Activated T-cell treated with anti-CD3 and anti-CD28 coated beads, Interleukin-2, amount 50 U/mL, for 24 hours (primary cell): ENCODE data around the gene CHD3.

ENCODE experiments used
- DNase-seq: peaks from one replicate; pipeline ENCODE4 v3.0.0-alpha.2; 2020
- H3K27ac Mint-ChIP-seq: 2 replicates; pipeline ENCODE4 v1.8.0; 2020; ENCODE audit warnings: mild to moderate bottlenecking, mixed read lengths
- H3K27me3 Mint-ChIP-seq: 2 replicates; pipeline ENCODE4 v1.8.0; 2020; ENCODE audit warnings: mixed read lengths
- H3K36me3 Mint-ChIP-seq: 2 replicates; pipeline ENCODE4 v1.8.0; 2020; ENCODE audit warnings: low read depth, mixed read lengths
- H3K4me1 Mint-ChIP-seq: 2 replicates; pipeline ENCODE4 v1.8.0; 2020; ENCODE audit warnings: low read depth, mixed read lengths
- H3K4me3 Mint-ChIP-seq: 2 replicates; pipeline ENCODE4 v1.8.0; 2020; ENCODE audit warnings: mild to moderate bottlenecking, moderate library complexity, mixed read lengths
- H3K9me3 Mint-ChIP-seq: 2 replicates; pipeline ENCODE4 v1.8.0; 2020; ENCODE audit warnings: mixed read lengths

Gene CHD3

DNA sequence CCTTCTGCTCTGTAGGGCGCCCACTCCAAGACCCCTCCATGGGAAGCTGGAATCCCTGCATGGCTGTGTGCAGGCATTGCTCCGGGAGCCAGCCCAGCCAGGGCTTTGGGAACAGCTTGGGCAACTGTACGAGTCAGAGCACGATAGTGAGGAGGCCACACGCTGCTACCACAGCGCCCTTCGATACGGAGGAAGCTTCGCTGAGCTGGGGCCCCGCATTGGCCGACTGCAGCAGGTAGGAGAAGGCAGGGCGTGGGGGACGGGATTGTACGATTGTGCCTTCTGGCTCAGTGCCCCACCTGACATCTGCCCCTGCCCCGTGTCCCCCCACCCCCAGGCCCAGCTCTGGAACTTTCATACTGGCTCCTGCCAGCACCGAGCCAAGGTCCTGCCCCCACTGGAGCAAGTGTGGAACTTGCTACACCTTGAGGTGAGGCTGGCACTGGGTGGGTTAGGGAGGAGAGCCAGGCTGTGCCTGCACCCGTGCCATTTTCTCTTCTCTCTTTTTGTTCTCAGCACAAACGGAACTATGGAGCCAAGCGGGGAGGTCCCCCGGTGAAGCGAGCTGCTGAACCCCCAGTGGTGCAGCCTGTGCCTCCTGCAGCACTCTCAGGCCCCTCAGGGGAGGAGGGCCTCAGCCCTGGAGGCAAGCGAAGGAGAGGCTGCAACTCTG is 42.4 kb upstream of the CHD3 start:
- peak overlapping the region; percentile 97 for H3K4me3 Mint-ChIP-seq
- DNase-seq, result no peak
- peaks cover 83% of the 10 kb centered on the region for H3K36me3 Mint-ChIP-seq
- H3K27me3 Mint-ChIP-seq, result no peaks in the 10 kb centered on the region
- peak overlapping the region; percentile 100 for H3K27ac Mint-ChIP-seq
- H3K9me3 Mint-ChIP-seq, result no peaks in the 10 kb centered on the region
- H3K4me1 Mint-ChIP-seq, result peaks cover 51% of the 10 kb centered on the region

DNA sequence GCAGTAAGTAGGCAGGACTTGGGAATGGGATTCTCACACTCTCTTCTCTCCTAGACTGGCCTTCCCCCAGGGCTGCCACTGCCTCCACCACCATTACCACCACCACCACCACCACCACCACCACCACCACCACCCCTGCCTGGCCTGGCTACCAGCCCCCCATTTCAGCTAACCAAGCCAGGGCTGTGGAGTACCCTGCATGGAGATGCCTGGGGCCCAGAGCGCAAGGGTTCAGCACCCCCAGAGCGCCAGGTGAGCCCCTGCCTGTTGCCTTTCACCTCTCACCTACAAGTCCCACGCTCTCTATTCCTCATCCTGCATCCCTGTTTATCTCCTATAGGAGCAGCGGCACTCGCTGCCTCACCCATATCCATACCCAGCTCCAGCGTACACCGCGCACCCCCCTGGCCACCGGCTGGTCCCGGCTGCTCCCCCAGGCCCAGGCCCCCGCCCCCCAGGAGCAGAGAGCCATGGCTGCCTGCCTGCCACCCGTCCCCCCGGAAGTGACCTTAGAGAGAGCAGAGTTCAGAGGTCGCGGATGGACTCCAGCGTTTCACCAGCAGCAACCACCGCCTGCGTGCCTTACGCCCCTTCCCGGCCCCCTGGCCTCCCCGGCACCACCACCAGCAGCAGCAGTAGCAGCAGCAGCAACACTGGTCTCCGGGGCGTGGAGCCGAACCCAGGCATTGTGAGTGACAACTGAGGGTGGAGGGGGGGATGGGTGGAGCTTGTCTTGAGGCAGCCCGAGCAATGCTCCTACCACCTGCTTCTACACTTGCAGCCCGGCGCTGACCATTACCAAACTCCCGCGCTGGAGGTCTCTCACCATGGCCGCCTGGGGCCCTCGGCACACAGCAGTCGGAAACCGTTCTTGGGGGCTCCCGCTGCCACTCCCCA is 41.6 kb upstream of the CHD3 start:
- no peak for DNase-seq
- Mint-ChIP-seq H3K9me3 (no peaks in the 10 kb centered on the region), H3K4me3 (peak overlapping the region; percentile 97), H3K27me3 (no peaks in the 10 kb centered on the region), H3K27ac (peak overlapping the region; percentile 85), H3K4me1 (peaks cover 56% of the 10 kb centered on the region), H3K36me3 (peaks cover 87% of the 10 kb centered on the region)

DNA sequence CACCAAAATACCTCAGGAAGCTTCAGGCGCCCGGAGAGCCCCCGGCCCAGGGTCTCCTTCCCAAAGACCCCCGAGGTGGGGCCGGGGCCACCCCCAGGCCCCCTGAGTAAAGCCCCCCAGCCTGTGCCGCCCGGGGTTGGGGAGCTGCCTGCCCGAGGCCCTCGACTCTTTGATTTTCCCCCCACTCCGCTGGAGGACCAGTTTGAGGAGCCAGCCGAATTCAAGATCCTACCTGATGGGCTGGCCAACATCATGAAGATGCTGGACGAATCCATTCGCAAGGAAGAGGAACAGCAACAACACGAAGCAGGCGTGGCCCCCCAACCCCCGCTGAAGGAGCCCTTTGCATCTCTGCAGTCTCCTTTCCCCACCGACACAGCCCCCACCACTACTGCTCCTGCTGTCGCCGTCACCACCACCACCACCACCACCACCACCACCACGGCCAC is 40.4 kb upstream of the CHD3 start:
- peaks cover 63% of the 10 kb centered on the region for H3K4me1 Mint-ChIP-seq

DNA sequence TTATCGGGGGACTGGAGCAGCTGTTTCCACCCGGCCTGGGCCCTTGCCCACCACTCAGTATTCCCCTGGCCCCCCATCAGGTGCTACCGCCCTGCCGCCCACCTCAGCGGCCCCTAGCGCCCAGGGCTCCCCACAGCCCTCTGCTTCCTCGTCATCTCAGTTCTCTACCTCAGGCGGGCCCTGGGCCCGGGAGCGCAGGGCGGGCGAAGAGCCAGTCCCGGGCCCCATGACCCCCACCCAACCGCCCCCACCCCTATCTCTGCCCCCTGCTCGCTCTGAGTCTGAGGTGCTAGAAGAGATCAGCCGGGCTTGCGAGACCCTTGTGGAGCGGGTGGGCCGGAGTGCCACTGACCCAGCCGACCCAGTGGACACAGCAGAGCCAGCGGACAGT is 39.9 kb upstream of the CHD3 start:
- Mint-ChIP-seq H3K4me1 (peaks cover 64% of the 10 kb centered on the region), H3K27ac (no peak overlapping the region), H3K4me3 (peak overlapping the region; percentile 77), H3K9me3 (no peaks in the 10 kb centered on the region), H3K36me3 (peaks cover 86% of the 10 kb centered on the region), H3K27me3 (no peaks in the 10 kb centered on the region)
- no peak for DNase-seq

More for the DNA sequence above, 40.4 kb upstream of the CHD3 start:
- no peaks in the 10 kb centered on the region for H3K9me3 Mint-ChIP-seq
- H3K27me3 Mint-ChIP-seq, result no peaks in the 10 kb centered on the region
- peak overlapping the region; percentile 36 for H3K4me3 Mint-ChIP-seq
- no peak for DNase-seq
- peak overlapping the region; percentile 47 for H3K27ac Mint-ChIP-seq
- peaks cover 90% of the 10 kb centered on the region for H3K36me3 Mint-ChIP-seq

DNA sequence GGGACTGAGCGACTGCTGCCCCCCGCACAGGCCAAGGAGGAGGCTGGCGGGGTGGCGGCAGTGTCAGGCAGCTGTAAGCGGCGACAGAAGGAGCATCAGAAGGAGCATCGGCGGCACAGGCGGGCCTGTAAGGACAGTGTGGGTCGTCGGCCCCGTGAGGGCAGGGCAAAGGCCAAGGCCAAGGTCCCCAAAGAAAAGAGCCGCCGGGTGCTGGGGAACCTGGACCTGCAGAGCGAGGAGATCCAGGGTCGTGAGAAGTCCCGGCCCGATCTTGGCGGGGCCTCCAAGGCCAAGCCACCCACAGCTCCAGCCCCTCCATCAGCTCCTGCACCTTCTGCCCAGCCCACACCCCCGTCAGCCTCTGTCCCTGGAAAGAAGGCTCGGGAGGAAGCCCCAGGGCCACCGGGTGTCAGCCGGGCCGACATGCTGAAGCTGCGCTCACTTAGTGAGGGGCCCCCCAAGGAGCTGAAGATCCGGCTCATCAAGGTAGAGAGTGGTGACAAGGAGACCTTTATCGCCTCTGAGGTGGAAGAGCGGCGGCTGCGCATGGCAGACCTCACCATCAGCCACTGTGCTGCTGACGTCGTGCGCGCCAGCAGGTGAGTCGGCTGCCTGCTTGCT is 39.3 kb upstream of the CHD3 start:
- no peak for DNase-seq
- peak overlapping the region; percentile 77 for H3K4me3 Mint-ChIP-seq
- peaks cover 66% of the 10 kb centered on the region for H3K4me1 Mint-ChIP-seq
- peaks cover 86% of the 10 kb centered on the region for H3K36me3 Mint-ChIP-seq
- H3K9me3 Mint-ChIP-seq, result no peaks in the 10 kb centered on the region
- peak overlapping the region; percentile 81 for H3K27ac Mint-ChIP-seq
- H3K27me3 Mint-ChIP-seq, result no peaks in the 10 kb centered on the region

DNA sequence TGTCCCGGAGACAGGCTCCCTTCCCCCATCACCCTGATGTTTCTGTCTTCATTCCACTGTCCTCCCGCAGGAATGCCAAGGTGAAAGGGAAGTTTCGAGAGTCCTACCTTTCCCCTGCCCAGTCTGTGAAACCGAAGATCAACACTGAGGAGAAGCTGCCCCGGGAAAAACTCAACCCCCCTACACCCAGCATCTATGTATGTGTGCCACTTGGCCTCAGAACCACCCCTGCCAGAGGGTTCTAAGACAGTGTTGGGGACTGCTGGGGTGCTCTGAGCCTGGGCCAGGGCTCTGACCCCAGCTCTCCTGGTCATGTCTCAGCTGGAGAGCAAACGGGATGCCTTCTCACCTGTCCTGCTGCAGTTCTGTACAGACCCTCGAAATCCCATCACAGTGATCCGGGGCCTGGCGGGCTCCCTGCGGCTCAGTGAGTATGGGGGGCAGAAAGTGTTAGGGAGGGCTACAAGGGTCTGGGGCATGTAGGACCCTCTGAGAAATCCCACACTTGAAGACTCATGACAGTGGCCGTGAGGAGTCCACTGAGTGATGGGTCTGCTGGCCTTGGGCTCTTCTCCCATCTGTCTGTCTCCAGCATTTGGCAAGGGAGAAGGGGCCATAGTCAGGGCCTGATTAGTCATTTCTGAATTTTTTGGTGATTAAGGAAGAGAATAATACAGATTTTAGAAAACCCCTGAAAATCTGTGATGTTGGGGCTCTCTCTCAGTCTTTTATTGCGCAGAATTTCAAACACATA is 38.7 kb upstream of the CHD3 start:
- Mint-ChIP-seq H3K27me3 (no peaks in the 10 kb centered on the region), H3K4me3 (peak overlapping the region; percentile 77), H3K27ac (peak overlapping the region; percentile 81), H3K36me3 (peaks cover 85% of the 10 kb centered on the region), H3K4me1 (peaks cover 70% of the 10 kb centered on the region), H3K9me3 (no peaks in the 10 kb centered on the region)
- DNase-seq, result no peak

DNA sequence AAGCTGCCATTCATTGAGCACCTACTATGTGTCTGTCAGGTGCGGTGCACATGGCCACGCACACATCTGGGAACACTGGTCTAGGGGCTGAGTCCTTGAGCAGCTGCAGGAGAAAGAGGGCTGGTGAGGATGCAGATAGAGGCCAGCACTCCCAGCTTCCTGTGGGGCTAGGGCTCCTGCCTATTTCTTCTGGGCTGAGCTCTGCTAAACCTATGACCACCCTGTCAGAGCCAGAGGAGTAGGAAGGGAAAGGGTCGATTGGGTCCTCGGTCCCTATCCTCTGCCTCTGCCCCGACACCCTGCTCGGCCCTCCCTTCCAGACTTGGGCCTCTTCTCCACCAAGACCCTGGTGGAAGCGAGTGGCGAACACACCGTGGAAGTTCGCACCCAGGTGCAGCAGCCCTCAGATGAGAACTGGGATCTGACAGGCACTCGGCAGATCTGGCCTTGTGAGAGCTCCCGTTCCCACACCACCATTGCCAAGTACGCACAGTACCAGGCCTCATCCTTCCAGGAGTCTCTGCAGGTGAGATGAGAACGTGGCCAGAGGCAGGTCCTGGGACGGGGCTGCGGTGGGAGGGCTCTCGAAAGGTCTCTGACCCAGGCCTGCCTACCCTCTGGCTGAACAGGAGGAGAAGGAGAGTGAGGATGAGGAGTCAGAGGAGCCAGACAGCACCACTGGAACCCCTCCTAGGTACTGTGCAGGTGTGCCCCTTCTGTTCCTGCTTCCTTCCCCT is 37.7 kb upstream of the CHD3 start:
- DNase-seq, result no peak
- no peaks in the 10 kb centered on the region for H3K27me3 Mint-ChIP-seq
- H3K36me3 Mint-ChIP-seq, result peaks cover 76% of the 10 kb centered on the region
- no peaks in the 10 kb centered on the region for H3K9me3 Mint-ChIP-seq
- H3K4me3 Mint-ChIP-seq, result peak overlapping the region; percentile 77
- peaks cover 75% of the 10 kb centered on the region for H3K4me1 Mint-ChIP-seq
- H3K27ac Mint-ChIP-seq, result peak overlapping the region; percentile 81

DNA sequence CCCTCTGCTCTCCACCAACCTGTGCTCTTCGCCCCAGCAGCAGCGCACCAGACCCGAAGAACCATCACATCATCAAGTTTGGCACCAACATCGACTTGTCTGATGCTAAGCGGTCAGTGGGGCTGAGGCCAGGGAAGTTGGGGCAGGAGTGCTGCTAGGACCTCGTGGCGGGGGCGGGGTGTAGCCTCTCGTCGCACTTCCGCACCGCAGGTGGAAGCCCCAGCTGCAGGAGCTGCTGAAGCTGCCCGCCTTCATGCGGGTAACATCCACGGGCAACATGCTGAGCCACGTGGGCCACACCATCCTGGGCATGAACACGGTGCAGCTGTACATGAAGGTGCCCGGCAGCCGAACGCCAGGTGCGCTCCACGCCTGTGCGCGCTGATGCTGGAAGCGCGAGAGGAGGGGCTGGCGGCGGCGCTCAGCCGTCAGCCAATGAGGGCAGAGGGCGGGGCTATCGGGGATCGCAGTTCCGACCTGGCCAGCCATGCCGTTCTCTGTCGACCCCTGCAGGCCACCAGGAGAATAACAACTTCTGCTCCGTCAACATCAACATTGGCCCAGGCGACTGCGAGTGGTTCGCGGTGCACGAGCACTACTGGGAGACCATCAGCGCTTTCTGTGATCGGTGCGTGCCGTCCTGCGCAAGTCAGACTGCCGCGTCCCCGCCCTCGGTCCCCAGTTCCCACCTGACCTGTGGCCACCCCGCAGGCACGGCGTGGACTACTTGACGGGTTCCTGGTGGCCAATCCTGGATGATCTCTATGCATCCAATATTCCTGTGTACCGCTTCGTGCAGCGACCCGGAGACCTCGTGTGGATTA is 36.9 kb upstream of the CHD3 start:
- H3K4me3 Mint-ChIP-seq, result peak overlapping the region; percentile 77
- H3K27ac Mint-ChIP-seq, result peak overlapping the region; percentile 81
- H3K27me3 Mint-ChIP-seq, result no peaks in the 10 kb centered on the region
- peaks cover 72% of the 10 kb centered on the region for H3K4me1 Mint-ChIP-seq
- H3K36me3 Mint-ChIP-seq, result peaks cover 68% of the 10 kb centered on the region
- H3K9me3 Mint-ChIP-seq, result no peaks in the 10 kb centered on the region
- DNase-seq, result peak; percentile 93

DNA sequence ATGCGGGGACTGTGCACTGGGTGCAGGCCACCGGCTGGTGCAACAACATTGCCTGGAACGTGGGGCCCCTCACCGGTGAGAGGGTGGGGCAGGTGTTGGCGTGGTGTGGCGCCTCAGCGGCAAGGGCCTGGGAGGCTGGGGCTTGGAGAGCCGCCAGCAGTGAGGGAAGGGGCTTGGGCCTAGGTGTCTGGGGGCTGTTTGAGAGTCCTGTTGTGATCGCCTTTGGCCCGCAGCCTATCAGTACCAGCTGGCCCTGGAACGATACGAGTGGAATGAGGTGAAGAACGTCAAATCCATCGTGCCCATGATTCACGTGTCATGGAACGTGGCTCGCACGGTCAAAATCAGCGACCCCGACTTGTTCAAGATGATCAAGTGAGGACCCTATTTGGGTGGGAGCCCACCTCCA is 36.3 kb upstream of the CHD3 start:
- Mint-ChIP-seq H3K9me3 (no peaks in the 10 kb centered on the region), H3K4me1 (peaks cover 67% of the 10 kb centered on the region), H3K27ac (peak overlapping the region; percentile 81), H3K27me3 (no peaks in the 10 kb centered on the region), H3K4me3 (peak overlapping the region; percentile 77), H3K36me3 (peaks cover 62% of the 10 kb centered on the region)
- no peak for DNase-seq

DNA sequence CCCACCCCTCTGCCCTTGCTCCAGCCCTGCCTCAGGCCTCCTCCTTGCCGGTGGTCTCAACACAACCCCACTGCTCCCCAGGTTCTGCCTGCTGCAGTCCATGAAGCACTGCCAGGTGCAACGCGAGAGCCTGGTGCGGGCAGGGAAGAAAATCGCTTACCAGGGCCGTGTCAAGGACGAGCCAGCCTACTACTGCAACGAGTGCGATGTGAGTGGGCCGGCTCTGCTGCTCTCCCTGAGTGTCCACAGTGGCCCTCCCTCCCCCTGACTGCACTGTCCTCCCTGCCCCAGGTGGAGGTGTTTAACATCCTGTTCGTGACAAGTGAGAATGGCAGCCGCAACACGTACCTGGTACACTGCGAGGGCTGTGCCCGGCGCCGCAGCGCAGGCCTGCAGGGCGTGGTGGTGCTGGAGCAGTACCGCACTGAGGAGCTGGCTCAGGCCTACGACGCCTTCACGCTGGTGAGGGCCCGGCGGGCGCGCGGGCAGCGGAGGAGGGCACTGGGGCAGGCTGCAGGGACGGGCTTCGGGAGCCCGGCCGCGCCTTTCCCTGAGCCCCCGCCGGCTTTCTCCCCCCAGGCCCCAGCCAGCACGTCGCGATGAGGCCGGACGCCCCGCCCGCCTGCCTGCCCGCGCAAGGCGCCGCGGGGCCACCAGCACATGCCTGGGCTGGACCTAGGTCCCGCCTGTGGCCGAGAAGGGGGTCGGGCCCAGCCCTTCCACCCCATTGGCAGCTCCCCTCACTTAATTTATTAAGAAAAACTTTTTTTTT is 35.5 kb upstream of the CHD3 start:
- no peak for DNase-seq
- peaks cover 62% of the 10 kb centered on the region for H3K4me1 Mint-ChIP-seq
- peaks cover 56% of the 10 kb centered on the region for H3K36me3 Mint-ChIP-seq
- peak overlapping the region; percentile 81 for H3K27ac Mint-ChIP-seq
- no peak overlapping the region for H3K4me3 Mint-ChIP-seq
- H3K9me3 Mint-ChIP-seq, result no peaks in the 10 kb centered on the region
- H3K27me3 Mint-ChIP-seq, result no peaks in the 10 kb centered on the region

DNA sequence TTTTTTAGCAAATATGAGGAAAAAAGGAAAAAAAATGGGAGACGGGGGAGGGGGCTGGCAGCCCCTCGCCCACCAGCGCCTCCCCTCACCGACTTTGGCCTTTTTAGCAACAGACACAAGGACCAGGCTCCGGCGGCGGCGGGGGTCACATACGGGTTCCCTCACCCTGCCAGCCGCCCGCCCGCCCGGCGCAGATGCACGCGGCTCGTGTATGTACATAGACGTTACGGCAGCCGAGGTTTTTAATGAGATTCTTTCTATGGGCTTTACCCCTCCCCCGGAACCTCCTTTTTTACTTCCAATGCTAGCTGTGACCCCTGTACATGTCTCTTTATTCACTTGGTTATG is 34.9 kb upstream of the CHD3 start:
- Mint-ChIP-seq H3K36me3 (peaks cover 53% of the 10 kb centered on the region), H3K4me1 (peaks cover 59% of the 10 kb centered on the region), H3K4me3 (no peak overlapping the region), H3K9me3 (no peaks in the 10 kb centered on the region), H3K27ac (peak overlapping the region; percentile 57), H3K27me3 (no peaks in the 10 kb centered on the region)
- DNase-seq, result no peak

DNA sequence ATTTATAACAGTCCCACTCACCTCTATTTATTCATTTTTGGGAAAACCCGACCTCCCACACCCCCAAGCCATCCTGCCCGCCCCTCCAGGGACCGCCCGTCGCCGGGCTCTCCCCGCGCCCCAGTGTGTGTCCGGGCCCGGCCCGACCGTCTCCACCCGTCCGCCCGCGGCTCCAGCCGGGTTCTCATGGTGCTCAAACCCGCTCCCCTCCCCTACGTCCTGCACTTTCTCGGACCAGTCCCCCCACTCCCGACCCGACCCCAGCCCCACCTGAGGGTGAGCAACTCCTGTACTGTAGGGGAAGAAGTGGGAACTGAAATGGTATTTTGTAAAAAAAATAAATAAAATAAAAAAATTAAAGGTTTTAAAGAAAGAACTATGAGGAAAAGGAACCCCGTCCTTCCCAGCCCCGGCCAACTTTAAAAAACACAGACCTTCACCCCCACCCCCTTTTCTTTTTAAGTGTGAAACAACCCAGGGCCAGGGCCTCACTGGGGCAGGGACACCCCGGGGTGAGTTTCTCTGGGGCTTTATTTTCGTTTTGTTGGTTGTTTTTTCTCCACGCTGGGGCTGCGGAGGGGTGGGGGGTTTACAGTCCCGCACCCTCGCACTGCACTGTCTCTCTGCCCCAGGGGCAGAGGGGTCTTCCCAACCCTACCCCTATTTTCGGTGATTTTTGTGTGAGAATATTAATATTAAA is 34.4 kb upstream of the CHD3 start:
- no peaks in the 10 kb centered on the region for H3K27me3 Mint-ChIP-seq
- no peak for DNase-seq

More for the DNA sequence above, 34.4 kb upstream of the CHD3 start:
- no peak overlapping the region for H3K4me3 Mint-ChIP-seq
- peaks cover 56% of the 10 kb centered on the region for H3K4me1 Mint-ChIP-seq
- peak overlapping the region; percentile 57 for H3K27ac Mint-ChIP-seq
- H3K9me3 Mint-ChIP-seq, result no peaks in the 10 kb centered on the region
- peaks cover 49% of the 10 kb centered on the region for H3K36me3 Mint-ChIP-seq
